ENCODE measurements around the gene INO80B. TPM values are rescaled to one million over a fixed set of nuclear protein-coding genes. Genes with fewer than 3 reads are reported as not detected.
A peak's percentile ranks its signal among the peaks of the same experiment; 100 is the strongest.

Gene INO80B
- total RNA-seq, 1 donor from 2014 or later = 6.3 TPM

- no peak for DNase-seq (ENCODE audit: low read depth in 2 of 2)
These were observed 46.6 kb downstream of the INO80B start for GRCh38 chr2:74501335-74502071.

- peak in 1 of 2 donors; percentile 19 for DNase-seq (ENCODE audit: low read depth in 2 of 2)
These were observed 47.3 kb downstream of the INO80B start for GRCh38 chr2:74502147-74502719.

- peak; percentile 23 to 89 for DNase-seq (ENCODE audit: low read depth in 2 of 2)
These were observed 48.0 kb downstream of the INO80B start for GRCh38 chr2:74502720-74503505.

GRCh38 chr2:74503506-74504475 lies 48.9 kb downstream of the INO80B start:
- DNase-seq (ENCODE audit: low read depth in 2 of 2) = no peak

GRCh38 chr2:74504591-74504990 lies 49.7 kb downstream of the INO80B start:
- DNase-seq (ENCODE audit: low read depth in 2 of 2) = no peak

- DNase-seq (ENCODE audit: low read depth in 2 of 2) = no peak
These were observed 50.8 kb downstream of the INO80B start for GRCh38 chr2:74505448-74506246.

- peak; percentile 97 to 98 for DNase-seq (ENCODE audit: low read depth in 2 of 2)
These were observed 52.4 kb downstream of the INO80B start, which contains the start of gene PCGF1 for GRCh38 chr2:74507145-74507925. Gene PCGF1, minus strand, starts transcription at chr2:74507695. Its CDS starts 27 bp downstream, at chr2:74507668.

Other genes starting within 250 kb of the INO80B start
- under 0.01 and 0.20 TPM in 2 replicates for gene SLC4A5, start 111.7 kb upstream of the INO80B start, total RNA-seq
- 95.2 and 117 TPM in 2 replicates for gene DCTN1, start 74.8 kb upstream of the INO80B start, total RNA-seq
- gene C2orf81, start 33.5 kb upstream of the INO80B start, total RNA-seq = under 0.01 TPM in 1 of 2 replicates, not detected in the other
- gene WDR54, start 33.4 kb upstream of the INO80B start, total RNA-seq = 24.0 and 32.3 TPM in 2 replicates
- gene RTKN, start 13.2 kb upstream of the INO80B start, total RNA-seq = 11.8 and 28.4 TPM in 2 replicates
- gene WBP1, start 3.4 kb downstream of the INO80B start, total RNA-seq = 40.3 and 47.6 TPM in 2 replicates
- gene MOGS, start 10.3 kb downstream of the INO80B start, total RNA-seq = 36.4 and 57.5 TPM in 2 replicates
- gene MRPL53, start 17.6 kb downstream of the INO80B start, total RNA-seq = 28.5 and 39.9 TPM in 2 replicates
- gene CCDC142, start 27.9 kb downstream of the INO80B start, total RNA-seq = 7.8 and 16.9 TPM in 2 replicates
- gene TTC31, start 28.0 kb downstream of the INO80B start, total RNA-seq = 5.0 and 5.4 TPM in 2 replicates
- 0.20 and 0.65 TPM in 2 replicates for gene LBX2, start 44.5 kb downstream of the INO80B start, total RNA-seq
- gene PCGF1, start 52.6 kb downstream of the INO80B start, total RNA-seq = 7.0 and 8.3 TPM in 2 replicates
- gene TLX2, start 59.4 kb downstream of the INO80B start, total RNA-seq = not detected in 2 replicates
- not detected in 2 replicates for gene DQX1, start 71.1 kb downstream of the INO80B start, total RNA-seq
- 70.2 and 138 TPM in 2 replicates for gene AUP1, start 74.6 kb downstream of the INO80B start, total RNA-seq
- 35.3 and 38.1 TPM in 2 replicates for gene HTRA2, start 74.8 kb downstream of the INO80B start, total RNA-seq
- 0.65 and 1.2 TPM in 2 replicates for gene LOXL3, start 98.9 kb downstream of the INO80B start, total RNA-seq
- 19.0 and 22.0 TPM in 2 replicates for gene DOK1, start 99.6 kb downstream of the INO80B start, total RNA-seq
- gene M1AP, start 193.2 kb downstream of the INO80B start, total RNA-seq = not detected in 2 replicates
- 1.8 and 2.2 TPM in 2 replicates for gene SEMA4F, start 199.2 kb downstream of the INO80B start, total RNA-seq

Data from lung microvascular endothelial cell (primary cell).